Stimulated activated CD4-positive, alpha-beta T cell treated with anti-CD3 and anti-CD28 coated beads, Interleukin-2, amount 100 ng/mL, for 48 hours (primary cell): ENCODE data around the gene TSPYL4.
A peak's percentile ranks its signal among the peaks of the same experiment; 100 is the strongest.
"Not testable (repeated sequence)": the region's sequence is repeated elsewhere in the genome, so short reads cannot be mapped to it uniquely, and the experiment has no call there.

Source experiments
- DNase-seq, 2 donors: peaks; one replicate each; pipeline ENCODE4 v3.0.0-alpha.2; 2020

Gene TSPYL4

DNA sequence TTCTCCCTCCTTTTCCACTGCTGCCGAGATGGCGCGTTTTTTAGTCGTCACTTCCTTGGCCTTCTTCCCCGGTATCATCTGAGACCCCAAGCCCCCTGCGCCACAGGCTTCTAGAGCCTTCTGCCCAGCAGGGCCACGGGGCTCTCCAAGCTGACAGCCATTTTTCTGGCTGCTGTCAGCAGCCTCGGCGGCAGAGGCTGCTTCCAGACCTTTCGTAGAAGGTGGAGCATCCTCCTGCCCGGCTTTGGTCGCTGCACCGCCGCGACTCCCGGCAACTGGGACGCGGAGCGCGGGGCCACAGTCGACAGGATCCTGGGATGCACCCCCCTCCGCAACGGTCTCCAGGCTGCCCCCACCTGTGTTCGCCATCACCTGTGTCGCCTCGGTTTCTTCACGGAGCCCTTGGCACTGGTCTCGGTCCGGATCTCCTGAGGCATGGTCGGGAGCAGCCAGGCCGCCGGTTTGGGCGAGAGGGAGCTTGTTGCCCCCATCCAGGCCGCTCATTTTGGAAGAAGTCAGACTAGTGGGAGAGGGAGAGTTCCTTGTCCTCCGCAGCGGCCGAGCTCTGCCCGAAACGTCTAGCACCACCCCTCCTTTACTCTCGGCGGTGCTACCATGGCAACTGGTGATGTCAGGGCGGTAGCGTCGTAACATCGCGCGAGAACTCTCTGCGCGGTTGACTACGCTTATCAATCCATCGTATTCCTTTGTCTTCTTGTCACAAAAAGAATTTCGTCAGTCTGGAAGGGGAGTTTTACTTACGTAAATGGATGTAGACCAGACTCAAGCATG lies at the start of gene TSPYL4:
TSS of gene TSPYL4 (minus strand) at position 571 of the 792 bp plus-strand sequence. CDS start at position 504, 67 bp downstream.
- peak; percentile 82 to 83 for DNase-seq

DNA sequence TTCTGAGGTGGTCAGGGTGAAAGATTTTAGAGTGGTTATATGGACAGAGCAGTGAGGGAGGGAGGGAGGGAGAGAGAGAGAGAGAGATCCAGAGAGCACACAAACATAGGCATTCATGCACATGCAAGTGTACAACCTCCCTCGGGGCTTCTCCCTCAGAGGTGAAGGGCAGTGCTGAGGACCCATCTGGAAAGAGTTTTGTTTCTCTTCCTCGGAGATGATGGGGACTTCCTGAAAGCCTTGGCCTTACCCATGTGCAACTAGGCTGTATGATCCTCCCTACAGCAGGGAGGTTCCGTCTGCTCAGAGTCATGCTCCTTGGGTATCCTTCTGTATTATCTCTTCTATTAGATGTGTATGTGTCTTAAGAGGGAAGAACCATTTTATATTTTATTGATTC lies 47.2 kb upstream of the TSPYL4 start:
- no peak for DNase-seq

GRCh38 chr6:116300566-116300965 lies 46.7 kb upstream of the TSPYL4 start:
- DNase-seq: no peak

- no peak for DNase-seq
Observed at GRCh38 chr6:116298973-116299372, 45.1 kb upstream of the TSPYL4 start.

DNA sequence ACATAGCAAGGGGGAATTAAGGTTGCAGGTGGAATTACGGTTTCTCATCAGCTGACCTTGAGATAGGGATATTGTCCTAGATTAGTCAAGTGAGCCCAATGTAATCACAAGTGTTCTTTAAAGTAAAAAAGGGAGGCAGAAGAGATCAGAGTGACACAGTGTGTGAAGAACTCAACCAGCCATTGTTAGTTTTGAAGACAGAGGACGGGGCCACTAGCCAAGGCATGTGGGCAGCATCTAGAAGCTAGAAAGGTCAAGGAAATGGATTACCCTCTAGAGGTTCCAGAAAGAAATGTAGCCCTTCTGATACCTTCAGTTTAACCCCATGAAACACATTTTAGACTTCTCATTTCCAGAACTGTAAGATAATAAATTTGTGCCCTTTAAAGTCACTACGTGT lies 44.4 kb upstream of the TSPYL4 start:
- no peak for DNase-seq

DNA sequence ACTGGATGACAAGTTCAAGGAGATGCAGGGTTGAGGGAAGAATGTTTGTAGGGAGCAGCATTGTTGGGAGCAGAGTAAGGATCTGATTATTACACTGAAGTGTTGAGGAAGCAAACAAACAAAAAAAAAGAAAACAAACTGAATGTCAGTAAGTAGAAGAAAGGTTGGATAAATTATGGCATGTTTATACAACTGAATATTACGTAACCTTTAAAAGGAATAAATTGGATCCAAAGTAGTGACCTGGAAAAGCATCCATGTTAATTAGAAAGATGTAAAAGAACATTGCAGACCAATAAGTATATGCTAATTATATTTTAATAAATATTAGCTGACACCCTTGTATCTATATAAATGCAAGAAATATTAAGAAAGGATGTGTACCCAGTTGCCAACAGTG lies 38.7 kb upstream of the TSPYL4 start:
- no peak for DNase-seq

DNA sequence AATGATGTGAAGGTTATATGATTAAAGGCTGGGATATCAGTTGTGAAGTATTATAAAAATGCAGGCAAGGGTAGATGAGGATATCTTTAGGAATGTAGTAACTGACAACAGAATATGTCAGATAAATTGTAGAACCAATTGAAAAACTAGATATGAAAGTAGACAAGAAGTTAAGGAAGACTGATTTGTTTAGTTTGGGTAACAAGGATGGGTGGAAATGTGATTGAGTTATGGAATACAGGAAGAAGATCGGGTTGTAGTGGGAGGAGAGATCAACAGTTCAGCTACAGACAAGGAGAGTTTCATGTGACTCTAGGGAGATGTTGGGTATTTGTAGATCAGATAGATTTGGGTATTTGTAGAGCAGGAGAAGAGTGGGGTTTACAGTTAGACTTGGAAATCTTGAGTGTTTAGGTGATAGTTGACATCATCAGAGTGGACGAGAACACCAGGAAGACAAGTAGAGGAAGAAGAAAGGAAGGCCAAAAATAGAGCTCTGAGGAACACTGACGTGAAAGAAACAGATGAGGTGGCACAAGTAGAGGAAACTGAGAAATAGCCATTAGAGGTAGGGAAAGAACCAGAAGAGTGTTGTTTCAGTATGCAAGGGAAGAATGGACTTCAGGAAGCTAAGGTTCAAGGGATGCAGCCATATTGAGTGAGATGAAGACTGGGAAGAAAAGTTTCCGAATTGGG lies 38.0 kb upstream of the TSPYL4 start:
- no peak for DNase-seq

- DNase-seq: no peak
Observed at GRCh38 chr6:116290799-116291198, 36.9 kb upstream of the TSPYL4 start.

DNA sequence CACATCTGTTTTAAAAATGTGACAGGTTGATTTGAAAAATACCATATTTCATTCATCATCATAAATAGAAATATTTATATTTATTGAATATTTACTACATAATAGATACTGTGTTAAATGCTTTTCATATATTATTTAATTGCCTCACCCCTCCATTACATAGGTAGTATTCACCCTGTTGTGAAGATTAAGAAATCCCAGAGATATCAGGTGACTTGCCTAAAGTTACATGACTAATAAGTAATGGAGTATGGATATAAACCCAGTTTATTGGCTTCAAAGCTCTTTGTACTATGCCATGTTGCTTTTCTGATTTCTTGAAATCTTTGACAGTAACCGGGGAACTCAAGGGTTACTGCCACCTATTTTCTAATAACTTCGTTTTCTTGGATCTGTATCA lies 36.0 kb upstream of the TSPYL4 start:
- DNase-seq: no peak

DNA sequence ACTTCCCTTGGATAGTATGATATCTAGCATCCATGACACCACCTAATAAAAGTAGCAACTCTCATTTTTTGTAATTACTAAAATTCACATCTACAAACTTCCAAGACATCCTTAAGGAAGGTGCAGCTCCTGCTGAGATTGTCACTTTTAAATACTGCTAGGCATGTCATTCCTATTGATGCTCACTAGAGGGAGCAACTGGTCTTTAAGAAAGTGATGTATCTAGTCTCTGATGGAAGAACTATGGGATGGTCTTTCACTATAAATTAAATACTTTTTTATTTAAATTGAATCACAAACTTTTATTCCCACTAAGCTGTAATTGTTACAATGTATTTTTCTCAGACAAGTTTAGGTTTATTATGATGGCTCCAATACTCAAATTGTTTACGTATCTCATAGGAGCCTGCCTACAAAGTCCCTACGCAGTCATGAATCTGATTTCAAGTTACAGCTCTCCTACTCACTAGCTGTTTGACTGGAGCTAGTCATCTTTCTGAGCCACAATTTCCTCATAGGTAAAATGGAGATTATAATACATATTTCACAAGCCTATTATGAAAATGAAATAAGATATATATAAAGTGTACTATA lies 33.9 kb upstream of the TSPYL4 start:
- DNase-seq: no peak

DNA sequence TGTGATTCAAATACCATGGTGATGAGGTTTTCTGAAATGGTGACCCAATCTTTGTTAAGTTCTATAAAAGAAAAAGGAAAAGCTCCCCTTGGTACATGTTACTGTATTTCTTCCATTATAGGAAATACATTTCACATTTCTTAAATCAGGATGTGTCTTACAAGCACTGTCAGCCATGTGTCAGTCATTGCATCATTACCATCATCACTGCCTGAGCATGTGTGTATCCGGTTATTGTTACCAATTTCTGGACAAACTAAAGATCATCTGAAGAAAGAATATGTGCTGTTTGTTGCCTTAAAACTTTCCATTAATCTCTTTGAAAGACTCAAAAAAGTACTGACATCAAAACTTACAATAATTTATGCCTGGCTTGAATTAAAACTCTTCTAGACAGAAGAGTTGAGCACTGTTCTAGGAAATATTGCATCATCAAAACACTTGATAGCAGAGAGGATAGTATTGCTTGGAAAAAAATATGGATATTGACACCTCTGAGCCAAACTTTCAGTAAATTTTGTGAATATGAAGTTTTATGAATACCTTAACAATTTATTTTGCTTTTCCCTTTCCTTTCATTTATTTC lies 33.0 kb upstream of the TSPYL4 start:
- no peak for DNase-seq

- not testable (repeated sequence) for DNase-seq
Observed at GRCh38 chr6:116284984-116285383, 31.1 kb upstream of the TSPYL4 start.

GRCh38 chr6:116283191-116283590 lies 29.3 kb upstream of the TSPYL4 start:
- DNase-seq: no peak

DNA sequence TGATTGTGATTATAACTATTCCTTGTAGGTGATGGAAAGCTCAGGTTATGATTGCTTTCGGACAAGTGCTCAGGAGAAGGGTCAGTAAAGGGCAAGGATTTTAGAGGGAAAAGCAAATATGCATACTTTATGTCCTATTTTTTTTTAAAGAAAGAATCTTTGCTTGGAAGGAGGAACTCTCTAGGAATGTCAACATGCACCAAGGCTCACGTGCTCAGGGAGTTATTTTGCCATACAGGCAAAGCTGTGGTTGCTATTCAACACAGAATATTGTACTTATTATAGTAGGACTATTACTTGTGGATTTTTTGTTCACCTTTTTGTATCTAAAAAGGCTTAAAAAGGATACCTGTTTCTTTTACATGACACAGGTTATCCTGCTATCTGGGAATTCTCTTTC lies 28.8 kb upstream of the TSPYL4 start:
- DNase-seq: no peak

DNA sequence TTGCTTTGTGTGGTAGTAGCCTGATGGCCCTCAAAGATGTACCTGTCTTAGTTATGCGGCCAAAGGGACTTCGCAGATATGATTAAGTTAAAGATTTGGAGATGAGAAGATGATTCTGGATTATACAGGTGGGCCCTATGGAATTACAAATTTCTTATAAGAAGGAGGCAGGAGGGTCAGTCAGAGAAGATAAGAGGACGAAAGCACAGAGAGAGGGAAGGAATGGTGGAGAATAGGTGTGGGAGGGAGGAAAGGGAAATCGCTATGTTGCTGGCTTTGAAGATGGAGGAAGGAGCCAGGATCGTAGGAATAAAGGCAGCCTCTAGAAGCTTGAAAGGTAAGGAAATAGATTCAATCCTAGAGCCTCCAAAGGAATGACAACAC lies 27.1 kb upstream of the TSPYL4 start:
- DNase-seq: no peak

DNA sequence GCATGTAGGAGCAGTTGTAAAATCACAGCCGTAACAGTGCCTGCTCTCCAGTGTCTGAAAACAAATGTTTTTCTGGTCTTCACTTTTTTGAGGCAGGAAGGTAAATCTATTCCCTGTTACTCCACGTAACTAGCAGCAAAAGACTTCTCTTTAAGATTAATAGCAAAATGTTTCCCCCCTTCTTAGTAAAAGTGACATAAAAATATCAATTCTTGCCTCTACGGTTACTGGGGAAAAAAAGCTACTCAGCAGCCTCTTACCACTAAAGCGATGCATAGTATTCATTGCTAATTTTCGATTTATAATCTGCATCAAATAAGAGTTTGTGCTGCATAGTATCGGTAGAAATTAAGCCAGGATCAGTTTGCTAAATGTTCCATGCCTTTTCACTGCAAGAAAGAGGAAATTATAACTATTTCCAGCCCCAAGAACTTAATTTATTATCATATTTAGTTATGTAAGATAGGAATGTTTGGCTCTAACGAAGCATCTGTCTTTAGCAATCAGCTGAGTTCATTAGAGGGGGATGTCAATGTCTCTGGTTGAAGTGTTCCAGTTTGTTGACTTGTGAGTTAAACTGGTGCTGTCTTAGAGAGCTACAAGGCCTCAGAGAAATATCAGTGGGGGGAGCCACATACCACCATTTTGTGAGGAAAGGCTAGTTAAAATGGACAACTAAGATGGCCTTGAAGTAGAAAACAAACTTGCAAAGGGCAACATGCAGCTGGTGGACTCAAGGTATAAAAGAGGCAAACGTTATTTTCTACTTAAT lies 26.5 kb upstream of the TSPYL4 start:
- DNase-seq: no peak

DNA sequence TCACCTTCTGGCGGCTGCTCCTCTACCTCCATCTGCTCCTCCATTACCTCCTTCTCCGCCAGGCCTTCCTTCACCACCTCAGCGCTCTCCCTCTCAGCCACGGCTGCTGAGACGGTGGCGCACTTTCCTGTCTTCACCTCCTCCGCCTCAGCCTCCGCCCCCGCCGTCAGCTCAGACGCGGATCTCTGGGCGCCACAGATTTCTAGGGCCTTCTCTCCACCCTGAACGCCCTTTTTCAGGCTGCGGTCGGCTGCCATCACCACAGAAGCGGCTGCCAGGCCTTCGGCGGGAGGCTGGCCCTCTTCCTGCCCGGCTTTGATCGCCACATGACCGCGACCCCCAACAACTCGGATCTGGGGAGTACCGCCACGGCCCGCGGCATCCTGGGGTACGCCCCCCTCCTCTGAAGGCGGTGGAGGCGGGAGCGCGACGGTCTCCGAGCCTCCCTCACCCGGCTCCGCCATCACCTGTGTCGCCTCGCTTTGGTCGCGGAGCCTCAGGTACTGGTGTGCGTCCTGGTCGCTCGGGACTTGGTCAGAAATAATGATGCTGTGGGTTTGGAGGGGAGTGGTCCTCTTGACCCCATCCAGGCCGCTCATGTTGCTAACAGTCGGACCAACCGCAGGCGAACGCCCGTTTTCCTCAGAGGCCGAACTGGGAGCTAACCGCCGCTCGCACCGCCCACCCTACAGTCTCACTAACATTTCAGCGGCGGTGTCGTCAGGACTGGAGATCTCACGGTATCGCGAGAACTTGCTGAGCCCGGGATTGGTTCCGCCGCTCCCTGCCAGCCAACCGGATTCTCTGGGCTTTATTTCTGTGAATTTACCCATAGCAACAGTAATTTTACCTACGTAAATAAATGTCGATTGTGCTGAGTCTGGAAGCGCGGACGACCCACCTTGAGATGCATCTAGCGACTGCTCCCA lies 25.6 kb upstream of the TSPYL4 start, which contains the start of gene TSPYL1:
TSS of gene TSPYL1 (minus strand) at position 699 of the 929 bp plus-strand sequence. CDS start at position 599, 100 bp downstream.
- DNase-seq: peak; percentile 82 to 86

DNA sequence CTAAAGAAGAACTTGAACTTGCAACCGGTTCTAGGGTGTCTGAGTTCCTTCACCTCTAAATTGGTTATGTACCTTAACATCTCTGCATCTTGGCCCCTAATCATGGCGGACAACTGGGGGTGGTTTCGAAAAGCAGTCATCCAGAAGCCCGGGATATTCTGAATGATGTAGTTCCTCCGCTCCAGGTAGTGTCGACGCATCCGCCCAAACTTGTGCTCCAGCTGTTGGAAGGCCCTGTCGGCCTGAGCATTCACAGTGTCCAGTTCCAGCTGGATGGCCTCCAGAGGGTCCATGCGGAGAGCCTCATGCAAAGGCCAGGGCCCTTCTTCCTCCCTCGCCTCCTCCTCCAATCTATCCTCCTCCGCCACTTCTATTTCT lies 25.0 kb upstream of the TSPYL4 start:
- DNase-seq: peak in 1 of 2 donors; percentile 15

- no peak for DNase-seq
Observed at GRCh38 chr6:116278481-116278829, 24.6 kb upstream of the TSPYL4 start.

DNA sequence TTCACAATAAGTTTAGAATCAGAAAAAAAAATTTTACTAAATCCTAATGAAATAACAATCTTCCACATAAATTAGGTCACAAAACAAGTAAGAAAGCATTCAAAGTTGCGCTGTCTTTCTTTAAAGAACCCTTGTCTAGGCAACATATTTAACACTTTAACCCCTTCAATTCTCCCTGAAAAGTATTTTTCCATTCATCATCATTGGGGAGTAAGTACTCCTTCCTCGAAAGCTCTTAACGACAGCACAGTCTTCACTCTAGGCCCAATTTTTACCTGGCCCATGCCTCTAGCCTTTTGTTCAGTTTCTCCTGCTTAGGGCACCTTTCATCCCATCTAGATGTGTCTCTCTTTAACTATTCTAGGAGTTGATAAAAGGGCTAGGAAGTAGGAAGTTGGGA lies 23.2 kb upstream of the TSPYL4 start:
- no peak for DNase-seq

DNA sequence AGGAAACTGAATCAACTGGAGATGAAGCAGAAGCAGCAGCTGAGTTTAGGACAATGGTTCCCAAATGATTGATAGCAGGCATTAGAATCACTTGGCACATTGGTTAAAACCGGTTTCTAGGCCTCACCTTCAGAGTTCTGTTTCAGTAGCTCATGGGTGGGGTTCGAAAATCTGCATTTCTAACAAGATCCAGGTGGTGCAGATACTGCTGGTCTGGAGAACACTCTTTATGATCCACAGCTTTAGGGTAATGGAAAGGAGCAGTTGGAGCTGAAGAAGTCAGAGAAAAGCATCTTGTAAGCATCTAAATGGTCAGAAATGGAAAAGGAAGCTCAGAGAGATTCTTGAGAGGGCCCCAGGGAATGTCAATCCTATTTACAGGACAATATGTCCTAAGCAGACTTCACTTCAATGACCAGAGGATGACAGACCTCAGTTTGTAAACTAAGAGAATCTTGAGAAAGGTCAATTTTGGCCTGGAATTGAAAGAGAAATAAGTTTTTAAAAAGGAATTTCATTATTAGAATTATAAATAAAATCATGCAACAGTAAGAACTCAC lies 17.4 kb upstream of the TSPYL4 start:
- no peak for DNase-seq
